ENCODE data around the gene KCNA4. TPM values are rescaled to one million over a fixed set of nuclear protein-coding genes. Genes with fewer than 3 reads are reported as not detected.

The KCNA4 gene
- polyA plus RNA-seq (2011; rRNA removed) (not detected in 2 replicates), polyA minus RNA-seq (2011; rRNA and poly(A)+ RNA removed) (not detected in 2 replicates)

GRCh38 chr11:30016588-30017363, at the start of gene KCNA4:
Gene KCNA4, minus strand, starts transcription at chr11:30017030. Its CDS starts 4,352 bp downstream, at chr11:30012678.
- Histone ChIP-seq H3K36me3 (ENCODE audit: control insufficient read depth, insufficient read depth, low read length) (no peaks in the 10 kb centered on the region), H3K4me3 (ENCODE audit: low read depth, low read length) (no peak within 1 kb of the TSS), H3K27me3 (ENCODE audit: control insufficient read depth, insufficient read depth, low read length) (no peaks in the 10 kb centered on the region)
- ChIA-PET CTCF (no interaction called here), POLR2A (no interaction called here)
- no peak for DNase-seq (ENCODE audit: low read depth)
- TF ChIP-seq, protein P1, sequence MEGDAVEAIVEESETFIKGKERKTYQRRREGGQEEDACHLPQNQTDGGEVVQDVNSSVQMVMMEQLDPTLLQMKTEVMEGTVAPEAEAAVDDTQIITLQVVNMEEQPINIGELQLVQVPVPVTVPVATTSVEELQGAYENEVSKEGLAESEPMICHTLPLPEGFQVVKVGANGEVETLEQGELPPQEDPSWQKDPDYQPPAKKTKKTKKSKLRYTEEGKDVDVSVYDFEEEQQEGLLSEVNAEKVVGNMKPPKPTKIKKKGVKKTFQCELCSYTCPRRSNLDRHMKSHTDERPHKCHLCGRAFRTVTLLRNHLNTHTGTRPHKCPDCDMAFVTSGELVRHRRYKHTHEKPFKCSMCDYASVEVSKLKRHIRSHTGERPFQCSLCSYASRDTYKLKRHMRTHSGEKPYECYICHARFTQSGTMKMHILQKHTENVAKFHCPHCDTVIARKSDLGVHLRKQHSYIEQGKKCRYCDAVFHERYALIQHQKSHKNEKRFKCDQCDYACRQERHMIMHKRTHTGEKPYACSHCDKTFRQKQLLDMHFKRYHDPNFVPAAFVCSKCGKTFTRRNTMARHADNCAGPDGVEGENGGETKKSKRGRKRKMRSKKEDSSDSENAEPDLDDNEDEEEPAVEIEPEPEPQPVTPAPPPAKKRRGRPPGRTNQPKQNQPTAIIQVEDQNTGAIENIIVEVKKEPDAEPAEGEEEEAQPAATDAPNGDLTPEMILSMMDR (IDR thresholded peaks at IDR 0.05; ENCODE audit: insufficient read depth, low read depth, low read length) = no peak

- no peak overlapping the region for H3K4me3 ChIP-seq (ENCODE audit: low read depth, low read length)
- TF ChIP-seq, protein P1 (IDR thresholded peaks at IDR 0.05; ENCODE audit: insufficient read depth, low read depth, low read length) = no peak
- no peaks in the 10 kb centered on the region for H3K36me3 ChIP-seq (ENCODE audit: control insufficient read depth, insufficient read depth, low read length)
- CTCF ChIA-PET = no interaction called here
- POLR2A ChIA-PET = no interaction called here
- no peak for DNase-seq (ENCODE audit: low read depth)
- no peaks in the 10 kb centered on the region for H3K27me3 ChIP-seq (ENCODE audit: control insufficient read depth, insufficient read depth, low read length)
These were observed 45.3 kb upstream of the KCNA4 start for GRCh38 chr11:30062103-30062502.

- no peaks in the 10 kb centered on the region for H3K27me3 ChIP-seq (ENCODE audit: control insufficient read depth, insufficient read depth, low read length)
- TF ChIP-seq, protein P1 (IDR thresholded peaks at IDR 0.05; ENCODE audit: insufficient read depth, low read depth, low read length) = no peak
- no peaks in the 10 kb centered on the region for H3K36me3 ChIP-seq (ENCODE audit: control insufficient read depth, insufficient read depth, low read length)
- ChIA-PET CTCF (no interaction called here), POLR2A (no interaction called here)
- DNase-seq (ENCODE audit: low read depth) = no peak
- no peak overlapping the region for H3K4me3 ChIP-seq (ENCODE audit: low read depth, low read length)
These were observed 42.5 kb upstream of the KCNA4 start for GRCh38 chr11:30059172-30059815.

DNA sequence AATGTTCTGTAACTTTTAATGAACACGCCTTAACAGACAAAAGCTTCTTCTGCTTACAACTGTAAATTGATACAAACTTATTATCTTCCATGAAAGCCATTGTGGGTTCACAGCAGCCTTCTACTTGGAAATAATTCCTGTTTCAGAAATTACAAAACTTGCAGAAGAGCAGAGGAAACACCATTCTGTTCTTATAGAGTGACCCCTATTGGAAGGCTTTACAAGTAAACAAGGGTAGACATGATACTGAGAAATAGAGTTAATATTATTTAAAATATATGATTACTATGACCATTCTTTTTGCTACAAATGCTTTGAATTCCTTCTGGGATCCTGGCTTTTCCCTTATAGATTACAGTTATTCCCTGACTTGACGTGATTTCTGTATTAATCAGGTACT, 32.4 kb upstream of the KCNA4 start:
- no peak overlapping the region for H3K4me3 ChIP-seq (ENCODE audit: low read depth, low read length)
- TF ChIP-seq, protein P1 (IDR thresholded peaks at IDR 0.05; ENCODE audit: insufficient read depth, low read depth, low read length) = no peak
- DNase-seq (ENCODE audit: low read depth) = no peak
- no peaks in the 10 kb centered on the region for H3K27me3 ChIP-seq (ENCODE audit: control insufficient read depth, insufficient read depth, low read length)
- H3K36me3 ChIP-seq (ENCODE audit: control insufficient read depth, insufficient read depth, low read length) = no peaks in the 10 kb centered on the region
- ChIA-PET CTCF (no interaction called here), POLR2A (no interaction called here)

- POLR2A ChIA-PET = no interaction called here
- H3K36me3 ChIP-seq (ENCODE audit: control insufficient read depth, insufficient read depth, low read length) = no peaks in the 10 kb centered on the region
- CTCF ChIA-PET = no interaction called here
- TF ChIP-seq, protein P1 (IDR thresholded peaks at IDR 0.05; ENCODE audit: insufficient read depth, low read depth, low read length) = no peak
- H3K4me3 ChIP-seq (ENCODE audit: low read depth, low read length) = no peak overlapping the region
- H3K27me3 ChIP-seq (ENCODE audit: control insufficient read depth, insufficient read depth, low read length) = no peaks in the 10 kb centered on the region
- no peak for DNase-seq (ENCODE audit: low read depth)
These were observed 29.7 kb upstream of the KCNA4 start for GRCh38 chr11:30046578-30046945.
